Suprapubic skin (tissue), 4 donors: Measurements from ENCODE around the gene STK40.

Experiments
- EP300 ChIP-seq: sonication (generic); formaldehyde crosslinking; IDR thresholded peaks from one replicate; pipeline ENCODE4 v1.6.1; 2017; ENCODE audit warnings: antibody characterized with exemption
- POLR2A ChIP-seq, 2 donors: fragments of 450-650 bp; IDR thresholded peaks; one replicate each; pipeline ENCODE4 v1.6.1; 2017; ENCODE audit warnings: antibody characterized with exemption in 2 of 2, mild to moderate bottlenecking in 2 of 2, moderate library complexity in 2 of 2
- POLR2AphosphoS5 ChIP-seq, 3 donors: sonication (generic); formaldehyde crosslinking; IDR thresholded peaks; one replicate each; pipeline ENCODE4 v1.6.1; 2017; ENCODE audit warnings: antibody characterized with exemption in 3 of 3
- TF ChIP-seq, protein P1 (sequence below), 2 donors: fragments of 200-600 bp in 1 of 2; fragments of 450-650 bp in 1 of 2; sonication (generic) in 1 of 2; IDR thresholded peaks; one replicate each; pipeline ENCODE4 v1.5.1; 2016 to 2019; ENCODE audit warnings: antibody characterized with exemption in 2 of 2, mild to moderate bottlenecking in 1 of 2, moderate library complexity in 1 of 2

DNA sequence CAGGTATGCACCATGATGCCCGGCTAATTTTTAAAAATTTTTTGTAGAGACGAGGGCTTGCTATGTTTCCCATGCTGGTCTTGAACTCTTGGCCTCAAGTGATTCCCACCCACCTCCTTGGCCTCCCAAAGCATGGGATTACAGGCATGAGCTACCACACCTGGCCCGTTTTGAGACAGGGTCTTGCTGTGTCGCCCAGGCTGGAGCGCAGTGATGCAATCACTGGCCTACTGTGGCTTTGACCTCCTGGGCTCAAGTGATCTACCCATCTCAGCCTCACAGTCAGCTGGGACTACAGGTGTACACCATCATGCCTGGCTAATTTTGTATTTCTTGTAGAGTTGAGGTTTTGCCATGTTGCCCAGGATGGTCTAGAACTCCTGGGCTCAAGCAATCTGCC is 87.1 kb downstream of the STK40 start:
- TF ChIP-seq EP300 (no peak), POLR2A (IDR thresholded peaks at IDR 0.05) (no peak), POLR2AphosphoS5 (IDR thresholded peaks at IDR 0.05) (no peak)
- TF ChIP-seq, protein P1, sequence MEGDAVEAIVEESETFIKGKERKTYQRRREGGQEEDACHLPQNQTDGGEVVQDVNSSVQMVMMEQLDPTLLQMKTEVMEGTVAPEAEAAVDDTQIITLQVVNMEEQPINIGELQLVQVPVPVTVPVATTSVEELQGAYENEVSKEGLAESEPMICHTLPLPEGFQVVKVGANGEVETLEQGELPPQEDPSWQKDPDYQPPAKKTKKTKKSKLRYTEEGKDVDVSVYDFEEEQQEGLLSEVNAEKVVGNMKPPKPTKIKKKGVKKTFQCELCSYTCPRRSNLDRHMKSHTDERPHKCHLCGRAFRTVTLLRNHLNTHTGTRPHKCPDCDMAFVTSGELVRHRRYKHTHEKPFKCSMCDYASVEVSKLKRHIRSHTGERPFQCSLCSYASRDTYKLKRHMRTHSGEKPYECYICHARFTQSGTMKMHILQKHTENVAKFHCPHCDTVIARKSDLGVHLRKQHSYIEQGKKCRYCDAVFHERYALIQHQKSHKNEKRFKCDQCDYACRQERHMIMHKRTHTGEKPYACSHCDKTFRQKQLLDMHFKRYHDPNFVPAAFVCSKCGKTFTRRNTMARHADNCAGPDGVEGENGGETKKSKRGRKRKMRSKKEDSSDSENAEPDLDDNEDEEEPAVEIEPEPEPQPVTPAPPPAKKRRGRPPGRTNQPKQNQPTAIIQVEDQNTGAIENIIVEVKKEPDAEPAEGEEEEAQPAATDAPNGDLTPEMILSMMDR (IDR thresholded peaks at IDR 0.05): no peak
